GM12872 (cell line): ENCODE data around the gene HS6ST3.

Experiments used
- CTCF ChIP-seq: IDR thresholded peaks from 3 replicates; pipeline ENCODE4 v1.5.1; 2011; ENCODE audit warnings: low read depth, mild to moderate bottlenecking, low read length, moderate library complexity; ENCODE audit not compliant: insufficient read depth

The HS6ST3 gene

GRCh38 chr13:96109125-96109524, 19.2 kb downstream of the HS6ST3 start:
- no peak for TF ChIP-seq CTCF

- no peak for TF ChIP-seq CTCF
Observed at GRCh38 chr13:96112936-96113335, 23.0 kb downstream of the HS6ST3 start.

- TF ChIP-seq CTCF: no peak
Observed at GRCh38 chr13:96119921-96120320, 30.0 kb downstream of the HS6ST3 start.

- TF ChIP-seq CTCF: no peak
Observed at GRCh38 chr13:96130818-96131340, 41.0 kb downstream of the HS6ST3 start.

- no peak for TF ChIP-seq CTCF
Observed at GRCh38 chr13:96141032-96141431, 51.1 kb downstream of the HS6ST3 start.

GRCh38 chr13:96159725-96160124, 69.8 kb downstream of the HS6ST3 start:
- no peak for TF ChIP-seq CTCF

GRCh38 chr13:96161141-96161540, 71.2 kb downstream of the HS6ST3 start:
- no peak for TF ChIP-seq CTCF
